HepG2 (cell line): ENCODE measurements around the gene CTU2. TPM values are rescaled to one million over a fixed set of nuclear protein-coding genes. Genes with fewer than 3 reads are reported as not detected.

ENCODE experiments used
- AKAP8 ChIP-seq: sonication (generic); formaldehyde crosslinking; IDR thresholded peaks from 2 replicates; pipeline ENCODE4 v1.5.1; 2020; ENCODE audit warnings: mild to moderate bottlenecking, missing genetic modification reagents
- ARID2 ChIP-seq: sonication (generic); formaldehyde crosslinking; IDR thresholded peaks from 2 replicates; pipeline ENCODE4 v1.8.1; 2022; ENCODE audit warnings: mild to moderate bottlenecking, missing genetic modification reagents, borderline replicate concordance
- ATF7-NPFF ChIP-seq: sonication (generic); formaldehyde crosslinking; IDR thresholded peaks from 2 replicates; pipeline ENCODE4 v1.8.1; 2023; ENCODE audit warnings: mild to moderate bottlenecking, low read depth, missing genetic modification reagents, moderate library complexity
- CBFB ChIP-seq: sonication (generic); formaldehyde crosslinking; IDR thresholded peaks from 2 replicates; pipeline ENCODE4 v1.4.0; 2020; ENCODE audit warnings: missing genetic modification reagents
- CEBPG ChIP-seq: IDR thresholded peaks from 2 replicates; pipeline ENCODE4 v1.6.1; 2016
- EED ChIP-seq: sonication (generic); formaldehyde crosslinking; IDR thresholded peaks from 2 replicates; pipeline ENCODE4 v1.5.0; 2020; ENCODE audit warnings: mild to moderate bottlenecking, missing genetic modification reagents
- EP300 ChIP-seq, 3 experiments: sonication (generic) in 1 of 3; formaldehyde crosslinking in 1 of 3; IDR thresholded peaks; 2 replicates each; pipeline versions ENCODE4 v1.5.1 to v1.6.1; 2011 to 2020; ENCODE audit warnings: low read depth in 2 of 3, low read length in 2 of 3, borderline replicate concordance in 1 of 3, improper control_type of control experiment in 1 of 3, mild to moderate bottlenecking in 1 of 3, missing genetic modification reagents in 1 of 3, moderate library complexity in 1 of 3
- HOXA3 ChIP-seq: sonication (generic); formaldehyde crosslinking; IDR thresholded peaks from 2 replicates; pipeline ENCODE4 v1.5.0; 2020; ENCODE audit warnings: missing genetic modification reagents
- KDM5B ChIP-seq: sonication (generic); formaldehyde crosslinking; IDR thresholded peaks from 2 replicates; pipeline ENCODE4 v1.4.0; 2020; ENCODE audit warnings: missing genetic modification reagents, mild to moderate bottlenecking, borderline replicate concordance
- KMT2A ChIP-seq: sonication (generic); formaldehyde crosslinking; IDR thresholded peaks from 2 replicates; pipeline ENCODE4 v1.4.0; 2020; ENCODE audit warnings: missing genetic modification reagents
- LCORL ChIP-seq, 2 experiments: fragments of 450-650 bp in 1 of 2; sonication (generic) in 1 of 2; formaldehyde crosslinking in 1 of 2; IDR thresholded peaks; 2 replicates each; pipeline versions ENCODE4 v1.5.0 to v1.6.1; 2017 to 2020; ENCODE audit warnings: antibody characterized with exemption in 1 of 2, missing genetic modification reagents in 1 of 2
- MXD4 ChIP-seq: IDR thresholded peaks from 2 replicates; pipeline ENCODE4 v1.6.1; 2016; ENCODE audit warnings: mild to moderate bottlenecking, missing biosample characterization, missing genetic modification reagents
- NBN ChIP-seq: fragments of 450-650 bp; conservative IDR thresholded peaks from 2 replicates; pipeline ENCODE4 v1.6.1; 2017
- NCOA1 ChIP-seq: sonication (generic); formaldehyde crosslinking; IDR thresholded peaks from 2 replicates; pipeline ENCODE4 v1.9.0; 2021; ENCODE audit warnings: missing genetic modification reagents
- NCOA2 ChIP-seq: sonication (generic); formaldehyde crosslinking; IDR thresholded peaks from 2 replicates; pipeline ENCODE4 v1.8.0; 2022; ENCODE audit warnings: inconsistent platforms
- NFYB ChIP-seq: sonication (generic); formaldehyde crosslinking; IDR thresholded peaks from 2 replicates; pipeline ENCODE4 v1.4.0; 2020; ENCODE audit warnings: missing genetic modification reagents
- NPAS2 ChIP-seq: sonication (generic); formaldehyde crosslinking; IDR thresholded peaks from 2 replicates; pipeline ENCODE4 v1.8.0; 2022; ENCODE audit warnings: mild to moderate bottlenecking, missing genetic modification reagents, borderline replicate concordance
- SSRP1 ChIP-seq: IDR thresholded peaks from 2 replicates; pipeline ENCODE4 v1.6.1; 2016; ENCODE audit warnings: control low read depth
- STAT5B ChIP-seq: sonication (generic); formaldehyde crosslinking; IDR thresholded peaks from 2 replicates; pipeline ENCODE4 v1.4.0; 2020; ENCODE audit warnings: missing genetic modification reagents
- ZBTB20 ChIP-seq: sonication (generic); formaldehyde crosslinking; IDR thresholded peaks from 2 replicates; pipeline ENCODE4 v1.8.1; 2023; ENCODE audit warnings: missing genetic modification reagents, low read depth, mild to moderate bottlenecking, borderline replicate concordance
- ZNF335 ChIP-seq: sonication (generic); formaldehyde crosslinking; IDR thresholded peaks from 2 replicates; pipeline ENCODE4 v1.4.0; 2020; ENCODE audit warnings: missing genetic modification reagents
- ZNF614 ChIP-seq: IDR thresholded peaks from 2 replicates; pipeline ENCODE4 v1.6.1; 2018; ENCODE audit warnings: missing biosample characterization, missing genetic modification reagents, inconsistent platforms, borderline replicate concordance
- ZNF780A ChIP-seq: sonication (generic); formaldehyde crosslinking; IDR thresholded peaks from 2 replicates; pipeline ENCODE4 v1.8.0; 2022; ENCODE audit warnings: mild to moderate bottlenecking, missing genetic modification reagents, moderate library complexity
- ZNF839 ChIP-seq: sonication (generic); formaldehyde crosslinking; IDR thresholded peaks from 2 replicates; pipeline ENCODE4 v1.4.0; 2020; ENCODE audit warnings: missing genetic modification reagents, mild to moderate bottlenecking, borderline replicate concordance
- ZSCAN31 ChIP-seq: sonication (generic); formaldehyde crosslinking; IDR thresholded peaks from 2 replicates; pipeline ENCODE4 v1.5.0; 2020; ENCODE audit warnings: low read depth, mild to moderate bottlenecking, missing genetic modification reagents
- polyA plus RNA-seq, 8 experiments: library from polyadenylated mRNA; depleted of rRNA in 3 of 8; stranded (reverse) in 7 of 8; unstranded in 1 of 8; fragments of >200 nt; fragmentation: Illumina TruSeq in 4 of 8; extraction: Trizol in 4 of 8; gene quantifications; 2 replicates each; pipeline versions ENCODE4 v1.2.1 to v1.2.3, GENCODE V29; 2011 to 2016; ENCODE audit warnings: low read depth in 4 of 8, missing spikeins in 1 of 8, mixed read lengths in 1 of 8; ENCODE audit not compliant: insufficient read depth in 1 of 8
- total RNA-seq, 5 experiments: library from RNA; depleted of rRNA; stranded (reverse); fragments of >200 nt; fragmentation: Illumina TruSeq; extraction: Trizol; gene quantifications; 2 replicates each; pipeline ENCODE4 v1.2.3, GENCODE V29; 2016; ENCODE audit warnings: low read depth in 1 of 5
- TF ChIP-seq, protein P1 (sequence below): sonication (generic); formaldehyde crosslinking; IDR thresholded peaks from 2 replicates; pipeline ENCODE4 v1.8.1; 2023; ENCODE audit warnings: mild to moderate bottlenecking, missing genetic modification reagents, borderline replicate concordance
- TF ChIP-seq, protein P2 (sequence below): sonication (generic); formaldehyde crosslinking; IDR thresholded peaks from 2 replicates; pipeline ENCODE4 v1.4.0; 2020; ENCODE audit warnings: mild to moderate bottlenecking, missing genetic modification reagents

Gene CTU2
- total and polyA plus RNA-seq, 2 of the 13 experiments (the other 11 are each of a cell fraction or from before 2014, with no cell fraction given): 13.3 to 21.9 TPM

DNA sequence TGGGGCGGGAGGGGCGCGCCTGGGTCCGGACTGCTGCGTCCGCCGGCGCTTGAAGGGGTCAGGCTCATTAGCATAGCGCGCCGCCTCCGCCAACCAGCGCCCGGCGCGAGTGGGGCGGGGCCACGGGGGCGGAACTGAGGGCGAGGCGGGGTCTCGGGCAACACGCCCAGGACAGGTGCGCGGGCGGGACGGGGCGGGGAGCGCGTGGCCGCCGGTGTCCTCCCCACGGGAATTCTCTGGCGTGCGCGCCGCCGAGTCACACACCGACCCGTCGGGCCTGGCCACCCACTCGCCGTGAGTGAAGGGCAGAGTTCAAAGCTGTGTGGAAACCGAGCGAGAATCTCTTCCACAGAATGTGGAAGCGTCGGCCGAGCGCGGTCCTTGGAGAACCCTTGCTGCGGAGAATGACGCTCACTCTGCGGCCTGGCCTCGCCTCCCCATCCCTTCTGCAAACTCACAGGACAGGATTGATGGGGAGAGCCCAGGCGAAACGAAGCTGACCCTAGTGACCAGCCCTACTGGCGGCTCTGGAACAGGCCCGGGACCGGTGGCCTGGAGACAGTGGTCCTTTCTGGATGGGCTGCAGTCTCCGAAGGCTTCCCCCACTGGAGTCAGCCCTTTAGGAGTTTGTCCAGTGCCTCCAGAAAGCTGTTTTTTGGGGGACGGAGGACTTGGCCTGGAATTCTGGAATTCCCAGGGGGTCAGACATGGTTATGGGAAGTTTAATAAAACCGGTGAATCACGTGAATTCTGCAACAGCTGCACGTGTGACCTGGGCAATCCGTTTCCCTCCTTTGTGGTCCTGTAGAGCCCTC lies 19.7 kb upstream of the CTU2 start, which contains the start of gene SNAI3 (continued):
- TF ChIP-seq NBN (no peak), AKAP8 (peak; percentile 83; the same call in 1 of the 2 replicates), KDM5B (CRISPR knock-in tag) (peak; percentile 73; the same call in 1 of the 2 replicates), CEBPG (no peak), NCOA2 (CRISPR knock-in tag) (no peak), MXD4 (CRISPR knock-in tag) (no peak; the same call in 1 of the 2 replicates), ZNF335 (CRISPR knock-in tag) (no peak), STAT5B (CRISPR knock-in tag) (no peak), ZSCAN31 (peak; percentile 83), SSRP1 (CRISPR knock-in tag) (no peak), ZNF839 (CRISPR knock-in tag) (no peak), NCOA1 (CRISPR knock-in tag) (0 out of 2 replicates have a peak, but pooled peaks have one; percentile 13), CBFB (no peak), ZNF614 (CRISPR knock-in tag) (no peak), ARID2 (CRISPR knock-in tag) (no peak), ZNF780A (CRISPR knock-in tag) (no peak), KMT2A (CRISPR knock-in tag) (no peak), EP300 (IDR thresholded peaks at IDR 0.05; ENCODE audit: low read depth in 2 of 2, low read length in 2 of 2) (no peak), EP300 (CRISPR knock-in tag; IDR thresholded peaks at IDR 0.05; ENCODE audit: borderline replicate concordance) (no peak), NFYB (peak; percentile 77), HOXA3 (CRISPR knock-in tag) (peak; percentile 74), EED (CRISPR knock-in tag) (peak; percentile 73), NPAS2 (CRISPR knock-in tag) (no peak), LCORL (IDR thresholded peaks at IDR 0.05) (no peak), LCORL (CRISPR knock-in tag; IDR thresholded peaks at IDR 0.05) (peak; percentile 73), ZBTB20 (CRISPR knock-in tag) (no peak), ATF7-NPFF (CRISPR knock-in tag) (peak; percentile 51; the same call in 1 of the 2 replicates)
- TF ChIP-seq, protein P1, sequence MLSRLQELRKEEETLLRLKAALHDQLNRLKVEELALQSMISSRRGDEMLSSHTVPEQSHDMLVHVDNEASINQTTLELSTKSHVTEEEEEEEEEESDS (CRISPR knock-in tag): peak; percentile 74; the same call in 1 of the 2 replicates
- TF ChIP-seq, protein P2, sequence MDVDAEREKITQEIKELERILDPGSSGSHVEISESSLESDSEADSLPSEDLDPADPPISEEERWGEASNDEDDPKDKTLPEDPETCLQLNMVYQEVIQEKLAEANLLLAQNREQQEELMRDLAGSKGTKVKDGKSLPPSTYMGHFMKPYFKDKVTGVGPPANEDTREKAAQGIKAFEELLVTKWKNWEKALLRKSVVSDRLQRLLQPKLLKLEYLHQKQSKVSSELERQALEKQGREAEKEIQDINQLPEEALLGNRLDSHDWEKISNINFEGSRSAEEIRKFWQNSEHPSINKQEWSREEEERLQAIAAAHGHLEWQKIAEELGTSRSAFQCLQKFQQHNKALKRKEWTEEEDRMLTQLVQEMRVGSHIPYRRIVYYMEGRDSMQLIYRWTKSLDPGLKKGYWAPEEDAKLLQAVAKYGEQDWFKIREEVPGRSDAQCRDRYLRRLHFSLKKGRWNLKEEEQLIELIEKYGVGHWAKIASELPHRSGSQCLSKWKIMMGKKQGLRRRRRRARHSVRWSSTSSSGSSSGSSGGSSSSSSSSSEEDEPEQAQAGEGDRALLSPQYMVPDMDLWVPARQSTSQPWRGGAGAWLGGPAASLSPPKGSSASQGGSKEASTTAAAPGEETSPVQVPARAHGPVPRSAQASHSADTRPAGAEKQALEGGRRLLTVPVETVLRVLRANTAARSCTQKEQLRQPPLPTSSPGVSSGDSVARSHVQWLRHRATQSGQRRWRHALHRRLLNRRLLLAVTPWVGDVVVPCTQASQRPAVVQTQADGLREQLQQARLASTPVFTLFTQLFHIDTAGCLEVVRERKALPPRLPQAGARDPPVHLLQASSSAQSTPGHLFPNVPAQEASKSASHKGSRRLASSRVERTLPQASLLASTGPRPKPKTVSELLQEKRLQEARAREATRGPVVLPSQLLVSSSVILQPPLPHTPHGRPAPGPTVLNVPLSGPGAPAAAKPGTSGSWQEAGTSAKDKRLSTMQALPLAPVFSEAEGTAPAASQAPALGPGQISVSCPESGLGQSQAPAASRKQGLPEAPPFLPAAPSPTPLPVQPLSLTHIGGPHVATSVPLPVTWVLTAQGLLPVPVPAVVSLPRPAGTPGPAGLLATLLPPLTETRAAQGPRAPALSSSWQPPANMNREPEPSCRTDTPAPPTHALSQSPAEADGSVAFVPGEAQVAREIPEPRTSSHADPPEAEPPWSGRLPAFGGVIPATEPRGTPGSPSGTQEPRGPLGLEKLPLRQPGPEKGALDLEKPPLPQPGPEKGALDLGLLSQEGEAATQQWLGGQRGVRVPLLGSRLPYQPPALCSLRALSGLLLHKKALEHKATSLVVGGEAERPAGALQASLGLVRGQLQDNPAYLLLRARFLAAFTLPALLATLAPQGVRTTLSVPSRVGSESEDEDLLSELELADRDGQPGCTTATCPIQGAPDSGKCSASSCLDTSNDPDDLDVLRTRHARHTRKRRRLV (CRISPR knock-in tag): no peak
